NCI-H446 (cell line): ENCODE measurements around the gene MRPL38.
"Not testable (repeated sequence)": the region's sequence is repeated elsewhere in the genome, so short reads cannot be mapped to it uniquely, and the experiment has no call there.

Source experiments
- DNase-seq, 2 experiments: peaks; one replicate each; lab custom pipeline; 2025; lab: John Stamatoyannopoulos, UW

Gene MRPL38

GRCh38 chr17:75854101-75854748 is 50.5 kb downstream of the MRPL38 start:
- no peak for DNase-seq

GRCh38 chr17:75853433-75853832 is 51.3 kb downstream of the MRPL38 start:
- no peak for DNase-seq

DNA sequence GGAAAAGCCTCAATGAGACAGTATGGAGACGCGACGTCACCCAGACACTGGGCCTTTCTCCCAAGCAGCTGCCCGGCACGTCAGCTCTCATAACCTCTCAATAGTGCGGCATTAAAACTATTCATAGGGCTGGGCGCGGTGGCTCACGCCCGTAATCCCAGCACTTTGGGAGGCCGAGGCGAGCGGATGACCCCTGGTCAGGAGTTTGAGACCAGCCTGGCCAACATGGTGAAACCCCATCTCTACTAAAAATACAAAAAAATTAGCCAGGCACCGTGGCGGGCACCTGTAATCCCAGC is 53.0 kb downstream of the MRPL38 start:
- DNase-seq, result not testable (repeated sequence)

GRCh38 chr17:75850928-75851692 is 53.6 kb downstream of the MRPL38 start:
- DNase-seq, result no peak

DNA sequence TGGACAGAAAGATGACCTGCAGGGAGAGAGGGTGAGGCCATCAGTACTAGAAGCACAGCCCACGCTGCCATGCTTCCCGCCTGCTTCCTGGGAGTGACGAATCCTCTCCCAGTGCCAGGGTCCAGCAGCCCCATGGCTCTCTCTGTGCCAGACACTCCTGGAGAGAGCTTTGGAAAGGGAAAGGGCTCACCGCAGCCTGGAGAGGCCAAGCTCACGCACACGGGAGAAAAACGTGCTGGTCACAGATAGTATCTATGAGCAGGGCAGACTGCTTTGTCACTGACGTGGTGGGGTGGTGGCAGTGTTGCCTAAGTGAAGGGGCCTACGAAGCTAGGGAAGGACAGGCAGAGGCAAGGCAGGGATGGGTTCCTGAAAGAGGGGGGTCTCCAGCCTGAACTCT is 55.0 kb downstream of the MRPL38 start:
- DNase-seq, result peak in 1 of 2 experiments; percentile 38

- DNase-seq, result peak; percentile 46 to 81
These were observed 55.4 kb downstream of the MRPL38 start for GRCh38 chr17:75849279-75849646.
